ENCODE results near the gene RNF32.

Gene RNF32

DNA sequence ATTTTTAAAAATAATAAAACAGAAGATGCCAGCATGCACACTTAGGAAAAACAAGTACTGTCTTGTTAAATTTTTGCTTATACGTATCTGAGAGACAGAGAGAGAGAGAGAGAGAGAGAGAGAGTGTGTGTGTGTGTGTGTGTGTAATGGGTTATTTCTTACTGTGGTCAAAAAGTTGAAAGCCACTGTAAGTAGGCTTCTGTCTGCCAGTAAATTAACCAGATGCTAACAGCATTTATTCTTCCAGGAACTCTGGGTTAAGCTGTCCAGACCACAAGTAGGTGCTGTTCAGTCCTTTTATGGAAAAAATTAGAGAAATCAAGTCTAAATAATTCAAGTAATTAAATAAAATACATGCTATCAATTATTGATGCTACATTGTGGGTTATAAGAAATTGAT, 39.7 kb downstream of the RNF32 start:
- TF ChIP-seq, protein P1, sequence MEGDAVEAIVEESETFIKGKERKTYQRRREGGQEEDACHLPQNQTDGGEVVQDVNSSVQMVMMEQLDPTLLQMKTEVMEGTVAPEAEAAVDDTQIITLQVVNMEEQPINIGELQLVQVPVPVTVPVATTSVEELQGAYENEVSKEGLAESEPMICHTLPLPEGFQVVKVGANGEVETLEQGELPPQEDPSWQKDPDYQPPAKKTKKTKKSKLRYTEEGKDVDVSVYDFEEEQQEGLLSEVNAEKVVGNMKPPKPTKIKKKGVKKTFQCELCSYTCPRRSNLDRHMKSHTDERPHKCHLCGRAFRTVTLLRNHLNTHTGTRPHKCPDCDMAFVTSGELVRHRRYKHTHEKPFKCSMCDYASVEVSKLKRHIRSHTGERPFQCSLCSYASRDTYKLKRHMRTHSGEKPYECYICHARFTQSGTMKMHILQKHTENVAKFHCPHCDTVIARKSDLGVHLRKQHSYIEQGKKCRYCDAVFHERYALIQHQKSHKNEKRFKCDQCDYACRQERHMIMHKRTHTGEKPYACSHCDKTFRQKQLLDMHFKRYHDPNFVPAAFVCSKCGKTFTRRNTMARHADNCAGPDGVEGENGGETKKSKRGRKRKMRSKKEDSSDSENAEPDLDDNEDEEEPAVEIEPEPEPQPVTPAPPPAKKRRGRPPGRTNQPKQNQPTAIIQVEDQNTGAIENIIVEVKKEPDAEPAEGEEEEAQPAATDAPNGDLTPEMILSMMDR (IDR thresholded peaks at IDR 0.05), result no peak

DNA sequence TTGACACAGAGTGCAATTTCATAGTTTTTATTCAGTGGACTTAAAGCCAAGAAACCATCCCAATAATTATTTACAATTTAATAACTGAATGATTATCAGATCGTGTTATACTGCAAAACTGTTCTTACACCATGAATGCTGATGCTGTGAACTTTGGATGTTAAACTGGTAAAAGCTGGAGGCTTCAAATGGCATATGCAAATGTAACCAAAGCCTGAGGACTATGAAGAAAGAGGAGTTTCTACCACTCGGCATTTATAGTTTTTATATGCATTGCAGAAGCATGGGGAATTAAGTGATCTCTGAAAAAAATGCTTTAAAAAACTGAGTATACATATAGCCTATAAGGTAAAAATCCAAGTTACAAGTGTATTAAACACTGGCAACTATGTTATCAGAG, 42.4 kb downstream of the RNF32 start:
- TF ChIP-seq, protein P1 (IDR thresholded peaks at IDR 0.05), result no peak

DNA sequence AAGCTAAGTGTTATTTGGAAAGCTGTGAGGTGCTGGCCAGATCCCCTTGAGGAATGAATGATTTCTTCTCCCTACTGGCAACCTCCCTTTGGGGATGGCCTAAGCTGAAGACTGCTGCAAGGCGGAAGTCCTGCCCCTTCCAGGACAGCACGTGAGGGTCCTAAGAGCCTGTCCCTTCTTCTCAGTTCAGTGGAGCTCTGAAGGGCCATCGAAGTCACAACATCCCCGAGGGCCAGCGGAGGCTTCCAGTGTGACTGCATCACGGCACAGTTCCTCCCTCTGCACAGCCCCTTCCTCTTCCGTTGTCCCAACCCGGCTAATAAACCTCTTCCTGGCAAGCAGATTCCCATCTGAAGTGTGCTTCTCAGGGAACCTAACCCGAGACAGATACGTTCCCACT, 43.7 kb downstream of the RNF32 start:
- TF ChIP-seq, protein P1 (IDR thresholded peaks at IDR 0.05), result no peak

DNA sequence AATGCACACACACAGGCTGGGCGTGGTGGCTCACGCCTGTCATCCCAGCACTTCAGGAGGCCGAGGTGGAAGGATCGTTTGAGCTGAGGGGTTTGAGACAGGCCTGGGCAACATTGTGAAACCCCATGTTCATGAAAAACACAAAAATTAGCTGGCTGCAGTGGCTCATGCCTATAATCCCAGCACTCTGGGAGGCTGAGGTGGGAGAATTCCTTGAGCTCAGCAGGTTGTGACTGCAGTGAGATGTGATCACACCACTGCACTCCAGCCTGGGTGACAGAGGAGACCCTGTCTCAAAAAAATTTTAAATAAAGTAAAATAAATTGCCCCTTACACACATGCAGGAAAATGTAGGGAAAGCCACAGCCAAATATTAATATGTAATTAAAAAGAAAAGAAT, 44.1 kb downstream of the RNF32 start:
- TF ChIP-seq, protein P1 (IDR thresholded peaks at IDR 0.05), result no peak

DNA sequence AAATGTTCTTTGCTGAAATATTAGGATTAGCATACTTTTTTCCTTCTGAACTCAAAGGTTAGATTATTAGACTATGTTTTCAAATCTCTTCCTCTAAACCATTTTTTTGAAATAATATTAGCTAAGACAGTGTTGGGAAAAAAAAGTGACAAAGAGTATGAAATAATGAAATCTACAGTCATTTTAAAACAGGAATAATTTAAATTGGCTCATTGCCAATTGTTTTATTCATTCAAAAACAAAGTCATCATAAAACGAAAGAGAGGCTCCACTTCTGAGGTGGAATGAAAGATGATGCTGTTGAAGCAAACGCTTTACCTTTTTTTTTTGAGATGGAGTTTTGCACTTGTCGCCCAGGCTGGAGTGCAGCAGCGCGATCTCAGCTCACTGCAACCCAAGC, 51.2 kb downstream of the RNF32 start:
- TF ChIP-seq, protein P1 (IDR thresholded peaks at IDR 0.05), result no peak

DNA sequence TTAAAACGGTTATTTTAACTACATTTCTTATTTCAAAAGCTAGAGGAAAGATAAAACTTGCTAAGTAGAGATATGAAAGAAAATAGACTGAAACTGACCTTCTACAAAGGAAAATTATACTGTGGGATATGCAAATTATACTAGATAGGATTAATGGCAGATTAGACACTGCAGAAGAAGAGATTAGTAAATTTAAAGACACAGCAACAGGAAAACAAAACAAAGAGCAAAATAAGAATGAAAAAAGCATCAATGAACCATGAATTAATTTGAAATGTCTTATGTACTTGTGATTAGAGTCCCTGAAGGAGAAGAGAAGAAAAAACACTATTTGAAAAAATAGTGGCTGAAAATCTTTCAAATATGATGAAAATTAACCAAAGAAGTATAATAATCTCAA, 52.3 kb downstream of the RNF32 start:
- TF ChIP-seq, protein P1 (IDR thresholded peaks at IDR 0.05), result no peak

DNA sequence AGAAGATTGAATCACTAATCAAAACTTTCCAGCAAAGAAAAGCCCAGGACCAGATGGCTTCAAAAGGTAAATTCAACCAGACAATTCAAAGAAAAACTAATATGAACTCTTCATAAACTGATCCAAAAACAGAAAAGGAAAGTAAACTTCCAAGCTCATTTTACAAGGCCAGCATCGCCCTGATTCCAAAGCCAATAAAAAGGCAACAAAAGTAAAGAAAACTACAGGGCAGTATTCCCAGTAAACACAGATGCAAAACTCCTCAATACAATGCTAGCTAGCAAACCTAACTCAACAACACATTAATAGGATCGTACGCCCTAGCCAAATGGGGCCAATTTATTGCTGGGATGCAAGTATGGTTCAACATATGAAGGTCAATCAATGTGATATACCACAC, 53.1 kb downstream of the RNF32 start:
- TF ChIP-seq, protein P1 (IDR thresholded peaks at IDR 0.05), result no peak

DNA sequence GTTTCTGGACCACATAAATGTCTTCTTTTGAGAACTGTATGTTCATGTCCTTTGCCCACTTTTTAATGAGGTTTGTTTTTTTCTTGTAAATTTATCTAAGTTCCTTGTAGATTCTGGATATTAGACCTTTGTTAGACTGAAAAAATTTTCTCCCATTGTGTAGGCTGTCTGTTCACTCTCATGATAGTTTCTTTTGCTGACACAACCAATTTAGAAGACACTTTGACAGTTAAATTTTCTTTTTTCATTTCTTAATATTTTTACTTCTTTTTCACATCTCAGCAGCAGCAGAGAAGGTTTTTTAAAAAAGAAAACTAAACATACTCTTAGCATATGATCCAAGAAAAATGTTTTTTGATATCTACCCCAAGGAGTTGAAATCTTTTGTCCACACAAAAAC, 61.8 kb downstream of the RNF32 start:
- TF ChIP-seq, protein P1 (IDR thresholded peaks at IDR 0.05), result no peak
